GM12801 (cell line): ENCODE results near the gene GPR107.

Experiments
- TF ChIP-seq, protein P1 (sequence below): IDR thresholded peaks from one replicate; pipeline ENCODE4 v1.5.1; 2011; ENCODE audit warnings: control low read depth; ENCODE audit not compliant: insufficient read length; ENCODE audit errors: extremely low read depth

Gene GPR107

DNA sequence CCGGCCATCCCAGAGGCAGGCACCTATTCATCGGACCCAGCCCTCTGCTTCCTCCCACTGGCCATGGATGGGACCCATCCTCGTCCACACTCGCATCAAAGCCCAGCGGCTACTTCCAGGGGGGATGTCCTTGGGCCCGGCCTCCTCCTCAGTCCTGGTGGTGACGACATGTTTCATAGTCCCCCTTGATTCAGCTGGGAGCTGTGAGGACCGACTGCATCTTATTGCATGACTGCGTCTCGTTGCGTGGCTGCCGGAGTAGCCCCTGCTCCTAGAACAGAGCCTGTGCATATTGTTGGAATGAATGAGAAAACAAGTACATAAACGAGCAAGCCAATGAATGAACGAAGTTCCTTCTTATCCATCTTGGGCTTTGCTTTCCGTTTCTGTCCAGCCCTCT is 131.3 kb downstream of the GPR107 start:
- TF ChIP-seq, protein P1, sequence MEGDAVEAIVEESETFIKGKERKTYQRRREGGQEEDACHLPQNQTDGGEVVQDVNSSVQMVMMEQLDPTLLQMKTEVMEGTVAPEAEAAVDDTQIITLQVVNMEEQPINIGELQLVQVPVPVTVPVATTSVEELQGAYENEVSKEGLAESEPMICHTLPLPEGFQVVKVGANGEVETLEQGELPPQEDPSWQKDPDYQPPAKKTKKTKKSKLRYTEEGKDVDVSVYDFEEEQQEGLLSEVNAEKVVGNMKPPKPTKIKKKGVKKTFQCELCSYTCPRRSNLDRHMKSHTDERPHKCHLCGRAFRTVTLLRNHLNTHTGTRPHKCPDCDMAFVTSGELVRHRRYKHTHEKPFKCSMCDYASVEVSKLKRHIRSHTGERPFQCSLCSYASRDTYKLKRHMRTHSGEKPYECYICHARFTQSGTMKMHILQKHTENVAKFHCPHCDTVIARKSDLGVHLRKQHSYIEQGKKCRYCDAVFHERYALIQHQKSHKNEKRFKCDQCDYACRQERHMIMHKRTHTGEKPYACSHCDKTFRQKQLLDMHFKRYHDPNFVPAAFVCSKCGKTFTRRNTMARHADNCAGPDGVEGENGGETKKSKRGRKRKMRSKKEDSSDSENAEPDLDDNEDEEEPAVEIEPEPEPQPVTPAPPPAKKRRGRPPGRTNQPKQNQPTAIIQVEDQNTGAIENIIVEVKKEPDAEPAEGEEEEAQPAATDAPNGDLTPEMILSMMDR, result no peak

DNA sequence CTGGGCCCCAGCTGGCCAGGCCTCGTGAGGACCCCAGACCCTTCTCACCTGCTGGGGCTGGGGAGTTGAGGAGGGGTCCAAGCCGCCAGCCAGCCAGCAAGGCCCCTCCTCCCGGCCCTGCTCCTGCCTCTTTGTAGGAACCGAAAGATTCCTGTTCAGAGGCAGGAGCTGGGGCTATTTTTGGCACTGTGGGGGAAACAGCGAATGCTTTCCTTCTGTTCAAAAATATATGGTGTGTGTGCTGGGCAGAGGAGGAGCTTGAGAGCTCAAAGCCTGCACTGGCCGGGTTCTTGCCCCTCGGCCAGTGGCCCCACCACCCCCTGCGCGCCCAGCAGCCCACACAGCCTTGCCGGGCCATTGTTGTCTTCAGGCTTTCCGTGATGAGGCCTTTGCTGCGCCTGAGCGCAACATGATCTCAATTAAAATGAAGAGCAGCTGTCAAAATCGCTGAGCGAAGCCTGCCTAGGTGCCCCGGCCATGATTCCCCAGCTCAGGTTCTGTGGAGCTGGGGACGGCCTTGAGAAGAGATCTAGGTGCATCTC is 131.9 kb downstream of the GPR107 start:
- TF ChIP-seq, protein P1, result no peak

DNA sequence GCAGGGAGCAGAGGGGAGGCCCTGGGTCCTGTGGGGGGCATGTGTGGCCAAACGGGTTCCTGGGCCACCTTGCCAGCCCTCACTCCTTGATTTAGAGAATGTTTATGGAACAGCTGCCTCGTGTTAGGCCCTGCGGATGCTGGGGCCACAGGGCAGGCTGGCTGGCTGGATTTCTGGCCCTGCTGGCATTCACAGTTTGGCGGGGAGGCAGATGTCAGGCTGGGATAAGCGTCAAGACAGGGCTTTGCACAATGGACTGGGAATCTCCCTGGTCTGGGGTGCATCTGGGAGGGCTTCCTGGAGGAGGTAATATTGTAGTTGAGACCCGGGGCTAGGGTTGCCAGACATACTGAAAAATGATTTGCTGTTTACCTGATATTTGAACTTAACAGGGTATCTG is 132.3 kb downstream of the GPR107 start:
- TF ChIP-seq, protein P1, result no peak

DNA sequence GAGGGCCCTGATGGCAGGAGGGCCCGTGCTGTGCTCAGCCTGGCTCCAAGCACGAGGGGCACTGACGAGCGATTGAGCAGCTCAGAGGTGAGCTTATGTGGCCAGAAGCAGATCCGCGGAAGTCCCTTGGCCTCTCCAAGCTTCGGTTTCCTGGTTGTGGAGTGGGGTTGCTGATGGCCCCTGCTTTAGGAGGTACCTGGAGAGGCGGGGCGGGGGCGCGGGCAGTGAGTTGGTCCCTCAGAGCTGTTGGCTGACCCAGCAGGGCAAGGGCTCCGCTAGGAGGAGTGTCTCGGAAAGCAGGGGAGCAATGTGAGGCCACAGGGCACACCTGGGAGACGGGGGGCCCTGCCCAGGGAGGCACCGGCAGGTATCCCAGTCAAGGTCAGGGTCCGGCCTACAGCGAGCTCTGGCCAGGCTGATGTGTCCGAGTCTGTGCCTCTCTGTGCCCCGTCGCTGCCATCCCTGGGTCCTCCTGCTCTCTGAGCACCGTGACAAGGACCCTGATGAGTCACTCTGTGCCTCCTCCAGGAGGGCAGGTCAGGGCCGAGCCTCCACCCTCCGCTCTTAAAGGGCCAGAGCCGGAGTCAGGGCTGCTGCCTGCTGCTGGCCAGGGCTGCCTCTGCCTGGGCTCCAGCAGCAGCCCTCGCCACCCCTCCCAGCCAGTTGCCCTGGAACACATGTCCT is 133.3 kb downstream of the GPR107 start:
- TF ChIP-seq, protein P1, result no peak

DNA sequence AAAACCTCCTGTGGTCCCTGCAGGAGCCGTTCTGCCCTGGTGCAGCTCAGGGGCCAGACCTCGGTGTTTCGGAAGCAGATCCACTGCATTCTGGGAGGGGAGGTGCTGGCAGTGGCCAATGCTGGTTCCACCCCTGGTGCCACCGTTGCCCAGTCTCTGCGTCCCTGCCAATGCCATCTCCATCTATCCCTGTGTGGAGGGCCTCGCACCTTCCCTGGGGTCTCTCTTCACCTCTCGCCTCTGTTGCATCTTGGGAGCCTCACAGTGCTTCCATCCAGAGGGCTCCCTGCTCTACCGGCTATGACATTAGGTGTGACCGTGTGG is 133.8 kb downstream of the GPR107 start:
- TF ChIP-seq, protein P1, result no peak

DNA sequence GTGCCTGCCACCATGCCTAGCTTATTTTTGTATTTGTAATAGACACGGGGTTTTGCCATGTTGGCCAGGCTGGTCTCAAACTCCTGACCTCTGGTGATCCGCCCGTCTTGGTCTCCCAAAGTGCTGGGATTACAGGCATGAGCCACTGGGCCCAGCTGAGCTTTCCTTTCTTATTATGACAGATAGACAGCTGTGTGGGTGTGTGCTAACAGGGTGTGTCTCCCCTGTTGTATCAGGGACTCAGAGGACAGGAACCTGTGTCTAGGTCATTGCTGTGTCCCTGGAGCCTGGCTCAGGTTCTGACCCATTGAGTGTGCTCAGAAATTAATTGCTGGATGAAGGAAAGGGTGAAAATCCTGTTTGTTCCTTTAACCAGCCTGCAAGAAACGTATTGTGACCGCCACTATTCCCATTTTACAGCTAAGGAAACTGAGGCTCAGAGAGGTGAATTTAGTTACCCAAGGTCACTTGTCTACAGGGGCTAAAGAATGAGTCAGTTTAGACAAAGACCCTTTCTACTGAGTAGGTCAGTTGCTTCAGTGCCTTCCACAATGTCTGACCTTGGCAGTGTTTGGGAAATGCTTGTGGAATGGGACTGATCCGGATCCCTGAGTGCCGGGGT is 135.3 kb downstream of the GPR107 start:
- TF ChIP-seq, protein P1, result no peak
